K562 (cell line): ENCODE results near the gene CBFA2T2. TPM values are rescaled to one million over a fixed set of nuclear protein-coding genes. Genes with fewer than 3 reads are reported as not detected.

ENCODE experiments used
- BRD4 ChIP-seq: fragments of 200-600 bp; sonication (generic); IDR thresholded peaks from 2 replicates; pipeline ENCODE4 v1.6.1; 2017; ENCODE audit warnings: inconsistent platforms
- DMBX1 ChIP-seq: fragments of 250-450 bp; sonication (Bioruptor Pico); IDR thresholded peaks from 2 replicates; pipeline ENCODE4 v1.8.0; 2022; ENCODE audit warnings: inconsistent platforms, mild to moderate bottlenecking, moderate library complexity, borderline replicate concordance
- EP300 ChIP-seq: IDR thresholded peaks from 2 replicates; pipeline ENCODE4 v1.6.1; 2012; ENCODE audit warnings: low read length, improper control_type of control experiment
- HDAC6 ChIP-seq: IDR thresholded peaks from 2 replicates; pipeline ENCODE4 v1.6.1; 2012; ENCODE audit warnings: low read depth, mild to moderate bottlenecking, control low read depth, inconsistent platforms, low read length, moderate library complexity
- HEY1 ChIP-seq: fragments of 250-450 bp; sonication (Bioruptor Pico); IDR thresholded peaks from 2 replicates; pipeline ENCODE4 v1.5.0; 2020; ENCODE audit warnings: mild to moderate bottlenecking, moderate library complexity, borderline replicate concordance
- ILK ChIP-seq: fragments of 450-650 bp; IDR thresholded peaks from 2 replicates; pipeline ENCODE4 v1.6.1; 2016; ENCODE audit warnings: missing genetic modification characterization, low read depth, mild to moderate bottlenecking, missing compliant biosample characterization, moderate library complexity, borderline replicate concordance
- KDM1A ChIP-seq, 2 experiments: fragments of 450-650 bp; IDR thresholded peaks; 2 replicates each; pipeline ENCODE4 v1.6.1; 2016; ENCODE audit warnings: mild to moderate bottlenecking in 2 of 2
- MAZ ChIP-seq, 2 experiments: fragments of 450-650 bp in 1 of 2; sonication (generic) in 1 of 2; formaldehyde crosslinking; IDR thresholded peaks in 1 of 2; conservative IDR thresholded peaks in 1 of 2; 2 replicates each; pipeline versions ENCODE4 v1.4.0 to v1.5.0; 2020; ENCODE audit warnings: mild to moderate bottlenecking in 1 of 2, missing genetic modification reagents in 1 of 2
- MTA3 ChIP-seq: fragments of 450-650 bp; formaldehyde crosslinking; IDR thresholded peaks from 2 replicates; pipeline ENCODE4 v1.6.1; 2017; ENCODE audit warnings: mild to moderate bottlenecking, borderline replicate concordance
- MXI1 ChIP-seq: IDR thresholded peaks from 2 replicates; pipeline ENCODE4 v1.6.1; 2011; ENCODE audit warnings: low read depth, mild to moderate bottlenecking, improper control_type of control experiment, low read length
- NCOA1 ChIP-seq: fragments of 450-650 bp; IDR thresholded peaks from 2 replicates; pipeline ENCODE4 v1.6.1; 2016; ENCODE audit warnings: low read depth
- PTTG1 ChIP-seq: fragments of 450-650 bp; IDR thresholded peaks from 2 replicates; pipeline ENCODE4 v1.6.1; 2016; ENCODE audit warnings: low read depth, mild to moderate bottlenecking, missing genetic modification characterization, missing compliant biosample characterization
- RBM39 ChIP-seq: fragments of 200-400 bp; formaldehyde crosslinking; optimal IDR thresholded peaks from 2 replicates; pipeline ENCODE3; 2018; ENCODE audit warnings: low read depth, low read length
- RHOXF2B ChIP-seq: fragments of 250-450 bp; sonication (Bioruptor Pico); conservative IDR thresholded peaks from 2 replicates; pipeline ENCODE4 v1.5.1; 2021
- SIN3B ChIP-seq: fragments of 450-650 bp; IDR thresholded peaks from 2 replicates; pipeline ENCODE4 v1.6.1; 2017; ENCODE audit warnings: low read depth, mild to moderate bottlenecking, moderate library complexity
- YY1 ChIP-seq, 3 experiments: IDR thresholded peaks; 2 replicates each; pipeline ENCODE4 v1.6.1; 2011; ENCODE audit warnings: low read length in 2 of 3, mild to moderate bottlenecking in 2 of 3, moderate library complexity in 2 of 3, borderline replicate concordance in 1 of 3, control low read depth in 1 of 3, low read depth in 1 of 3; ENCODE audit not compliant: insufficient read depth in 3 of 3, insufficient replicate concordance in 2 of 3, control insufficient read depth in 1 of 3, insufficient read length in 1 of 3; ENCODE audit errors: extremely low read depth in 1 of 3
- ZBED1 ChIP-seq: IDR thresholded peaks from 2 replicates; pipeline ENCODE4 v1.6.1; 2014
- ZNF23 ChIP-seq: fragments of 250-450 bp; sonication (Bioruptor Pico); IDR thresholded peaks from 2 replicates; pipeline ENCODE4 v1.4.0; 2020; ENCODE audit warnings: mild to moderate bottlenecking
- polyA plus RNA-seq, 8 experiments: library from polyadenylated mRNA; depleted of rRNA in 4 of 8; stranded (reverse) in 5 of 8; unstranded in 3 of 8; fragments of >200 nt; fragmentation: Nextera tagmentation in 2 of 8; fragmentation: Illumina TruSeq in 1 of 8; extraction: Ambion mirVana in 2 of 8; extraction: Trizol in 1 of 8; gene quantifications; 2 replicates each; pipeline versions ENCODE4 v1.2.1 to v1.2.3, GENCODE V29; 2011 to 2014; ENCODE audit warnings: inconsistent platforms in 1 of 8, missing spikeins in 1 of 8
- total RNA-seq, 7 experiments: library from RNA; depleted of rRNA in 6 of 7; stranded (reverse); fragments of >200 nt in 6 of 7; fragmentation: Illumina TruSeq in 2 of 7; extraction: Trizol in 2 of 7; gene quantifications; 2 replicates each; pipeline versions ENCODE4 v1.2.1 to v1.2.3, GENCODE V29; 2011 to 2021; ENCODE audit warnings: low replicate concordance in 1 of 7
- TF ChIP-seq, protein P1 (sequence below), 2 experiments: fragments of 450-650 bp; formaldehyde crosslinking in 1 of 2; IDR thresholded peaks; 2 replicates each; pipeline versions ENCODE4 v1.4.0 to v1.6.1; 2014 to 2020; ENCODE audit warnings: mild to moderate bottlenecking in 2 of 2, borderline replicate concordance in 1 of 2, low read depth in 1 of 2
- TF ChIP-seq, protein P2 (sequence below): sonication (generic); formaldehyde crosslinking; IDR thresholded peaks from 2 replicates; pipeline ENCODE4 v1.5.0; 2020; ENCODE audit warnings: missing genetic modification reagents

CBFA2T2 gene
- total and polyA plus RNA-seq, 9 of the 15 experiments (the other 6 are each of a cell fraction or from before 2014, with no cell fraction given): 0.27 to 9.6 (median 5.8) TPM

DNA sequence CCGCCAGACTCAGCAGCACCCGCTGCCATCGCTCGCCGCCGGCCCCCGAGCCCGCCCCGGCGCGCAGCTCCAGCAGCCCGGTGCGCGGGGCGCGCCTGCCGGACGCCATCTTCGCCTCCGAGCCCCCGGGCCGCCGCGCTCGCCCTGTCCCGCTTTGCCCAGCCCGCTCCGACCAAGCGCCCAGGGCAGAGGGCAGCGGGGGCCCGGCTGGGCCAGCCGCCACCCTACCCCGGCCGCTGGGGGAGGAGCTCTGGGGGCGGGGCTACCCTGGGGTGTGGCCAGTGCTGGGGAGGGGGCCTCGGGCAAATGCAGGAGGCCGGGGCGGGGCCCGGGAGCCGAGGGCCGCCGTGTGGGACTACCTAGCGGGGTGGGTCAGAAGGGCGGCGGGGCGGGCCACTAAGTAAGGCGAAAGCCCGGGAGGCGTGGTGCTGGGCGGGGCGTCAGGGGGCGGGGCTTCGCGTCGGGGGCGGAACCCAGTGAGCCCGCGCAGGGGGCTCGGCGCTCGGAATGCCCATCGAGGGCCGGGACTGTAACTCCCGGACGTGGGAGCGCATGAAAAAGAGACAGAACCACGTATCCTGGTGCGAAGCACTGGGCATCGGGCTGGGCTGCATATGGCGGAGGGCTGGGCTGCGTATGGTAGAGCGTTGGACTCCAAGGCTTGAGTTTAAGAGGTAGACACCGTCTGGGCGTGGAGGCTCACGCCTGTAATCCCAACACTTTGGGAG lies 46.2 kb upstream of the CBFA2T2 start, which contains the start of gene SNTA1 (continued):
- TF ChIP-seq, protein P1, sequence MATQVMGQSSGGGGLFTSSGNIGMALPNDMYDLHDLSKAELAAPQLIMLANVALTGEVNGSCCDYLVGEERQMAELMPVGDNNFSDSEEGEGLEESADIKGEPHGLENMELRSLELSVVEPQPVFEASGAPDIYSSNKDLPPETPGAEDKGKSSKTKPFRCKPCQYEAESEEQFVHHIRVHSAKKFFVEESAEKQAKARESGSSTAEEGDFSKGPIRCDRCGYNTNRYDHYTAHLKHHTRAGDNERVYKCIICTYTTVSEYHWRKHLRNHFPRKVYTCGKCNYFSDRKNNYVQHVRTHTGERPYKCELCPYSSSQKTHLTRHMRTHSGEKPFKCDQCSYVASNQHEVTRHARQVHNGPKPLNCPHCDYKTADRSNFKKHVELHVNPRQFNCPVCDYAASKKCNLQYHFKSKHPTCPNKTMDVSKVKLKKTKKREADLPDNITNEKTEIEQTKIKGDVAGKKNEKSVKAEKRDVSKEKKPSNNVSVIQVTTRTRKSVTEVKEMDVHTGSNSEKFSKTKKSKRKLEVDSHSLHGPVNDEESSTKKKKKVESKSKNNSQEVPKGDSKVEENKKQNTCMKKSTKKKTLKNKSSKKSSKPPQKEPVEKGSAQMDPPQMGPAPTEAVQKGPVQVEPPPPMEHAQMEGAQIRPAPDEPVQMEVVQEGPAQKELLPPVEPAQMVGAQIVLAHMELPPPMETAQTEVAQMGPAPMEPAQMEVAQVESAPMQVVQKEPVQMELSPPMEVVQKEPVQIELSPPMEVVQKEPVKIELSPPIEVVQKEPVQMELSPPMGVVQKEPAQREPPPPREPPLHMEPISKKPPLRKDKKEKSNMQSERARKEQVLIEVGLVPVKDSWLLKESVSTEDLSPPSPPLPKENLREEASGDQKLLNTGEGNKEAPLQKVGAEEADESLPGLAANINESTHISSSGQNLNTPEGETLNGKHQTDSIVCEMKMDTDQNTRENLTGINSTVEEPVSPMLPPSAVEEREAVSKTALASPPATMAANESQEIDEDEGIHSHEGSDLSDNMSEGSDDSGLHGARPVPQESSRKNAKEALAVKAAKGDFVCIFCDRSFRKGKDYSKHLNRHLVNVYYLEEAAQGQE (IDR thresholded peaks at IDR 0.05; ENCODE audit: borderline replicate concordance): no peak
- TF ChIP-seq, protein P1 (CRISPR knock-in tag; IDR thresholded peaks at IDR 0.05; ENCODE audit: low read depth): no peak
- TF ChIP-seq, protein P2, sequence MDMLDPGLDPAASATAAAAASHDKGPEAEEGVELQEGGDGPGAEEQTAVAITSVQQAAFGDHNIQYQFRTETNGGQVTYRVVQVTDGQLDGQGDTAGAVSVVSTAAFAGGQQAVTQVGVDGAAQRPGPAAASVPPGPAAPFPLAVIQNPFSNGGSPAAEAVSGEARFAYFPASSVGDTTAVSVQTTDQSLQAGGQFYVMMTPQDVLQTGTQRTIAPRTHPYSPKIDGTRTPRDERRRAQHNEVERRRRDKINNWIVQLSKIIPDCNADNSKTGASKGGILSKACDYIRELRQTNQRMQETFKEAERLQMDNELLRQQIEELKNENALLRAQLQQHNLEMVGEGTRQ (CRISPR knock-in tag): no peak
- no peak for TF ChIP-seq MXI1
- no peak for TF ChIP-seq EP300
- TF ChIP-seq NCOA1: no peak
- no peak for TF ChIP-seq ILK (tag)
- no peak for TF ChIP-seq RHOXF2B (CRISPR knock-in tag)
- TF ChIP-seq KDM1A (IDR thresholded peaks at IDR 0.05): no peak
- no peak for TF ChIP-seq DMBX1
- no peak for TF ChIP-seq HEY1
- no peak for TF ChIP-seq RBM39
- TF ChIP-seq PTTG1 (tag): no peak
- TF ChIP-seq ZNF23 (CRISPR knock-in tag): no peak
- no peak for TF ChIP-seq MTA3
- TF ChIP-seq SIN3B: peak; percentile 74; the same call in 1 of the 2 replicates
- TF ChIP-seq ZBED1: no peak
- TF ChIP-seq BRD4: no peak
- no peak for TF ChIP-seq HDAC6
- TF ChIP-seq MAZ (CRISPR knock-in tag; conservative IDR thresholded peaks at IDR 0.05 in 1 of 2, IDR thresholded peaks at IDR 0.05 in 1 of 2): peak in 1 of 2 experiments; percentile 69; a peak in 3 of 4 replicates
- TF ChIP-seq YY1 (IDR thresholded peaks at IDR 0.05; ENCODE audit: borderline replicate concordance in 1 of 3, control insufficient read depth in 1 of 3, extremely low read depth in 1 of 3, insufficient read depth in 3 of 3, insufficient read length in 1 of 3, insufficient replicate concordance in 2 of 3, low read depth in 1 of 3, low read length in 2 of 3): peak; percentile 35 to 86 (median 78)
